ENCODE measurements around the gene SMIM38.

The SMIM38 gene

GRCh38 chr11:69186316-69187260 is 30.9 kb downstream of the SMIM38 start:
- TF ChIP-seq, protein P1, sequence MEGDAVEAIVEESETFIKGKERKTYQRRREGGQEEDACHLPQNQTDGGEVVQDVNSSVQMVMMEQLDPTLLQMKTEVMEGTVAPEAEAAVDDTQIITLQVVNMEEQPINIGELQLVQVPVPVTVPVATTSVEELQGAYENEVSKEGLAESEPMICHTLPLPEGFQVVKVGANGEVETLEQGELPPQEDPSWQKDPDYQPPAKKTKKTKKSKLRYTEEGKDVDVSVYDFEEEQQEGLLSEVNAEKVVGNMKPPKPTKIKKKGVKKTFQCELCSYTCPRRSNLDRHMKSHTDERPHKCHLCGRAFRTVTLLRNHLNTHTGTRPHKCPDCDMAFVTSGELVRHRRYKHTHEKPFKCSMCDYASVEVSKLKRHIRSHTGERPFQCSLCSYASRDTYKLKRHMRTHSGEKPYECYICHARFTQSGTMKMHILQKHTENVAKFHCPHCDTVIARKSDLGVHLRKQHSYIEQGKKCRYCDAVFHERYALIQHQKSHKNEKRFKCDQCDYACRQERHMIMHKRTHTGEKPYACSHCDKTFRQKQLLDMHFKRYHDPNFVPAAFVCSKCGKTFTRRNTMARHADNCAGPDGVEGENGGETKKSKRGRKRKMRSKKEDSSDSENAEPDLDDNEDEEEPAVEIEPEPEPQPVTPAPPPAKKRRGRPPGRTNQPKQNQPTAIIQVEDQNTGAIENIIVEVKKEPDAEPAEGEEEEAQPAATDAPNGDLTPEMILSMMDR (IDR thresholded peaks at IDR 0.05; ENCODE audit: low read length, missing control alignments), result peak; percentile 12

GRCh38 chr11:69187540-69188065 is 31.9 kb downstream of the SMIM38 start:
- no peak overlapping the region for H3K4me3 ChIP-seq (replicated peaks; ENCODE audit: low read depth, low read length)
- TF ChIP-seq, protein P1 (IDR thresholded peaks at IDR 0.05; ENCODE audit: low read length, missing control alignments), result no peak
- DNase-seq (ENCODE audit: low read depth), result no peak

More at GRCh38 chr11:69186316-69187260, 30.9 kb downstream of the SMIM38 start:
- H3K4me3 ChIP-seq (replicated peaks; ENCODE audit: low read depth, low read length), result no peak overlapping the region
- DNase-seq (ENCODE audit: low read depth), result no peak

GRCh38 chr11:69189059-69189458 is 33.3 kb downstream of the SMIM38 start:
- H3K4me3 ChIP-seq (replicated peaks; ENCODE audit: low read depth, low read length), result no peak overlapping the region
- DNase-seq (ENCODE audit: low read depth), result no peak
- TF ChIP-seq, protein P1 (IDR thresholded peaks at IDR 0.05; ENCODE audit: low read length, missing control alignments), result no peak

GRCh38 chr11:69190796-69191536 is 35.2 kb downstream of the SMIM38 start:
- no peak for DNase-seq (ENCODE audit: low read depth)
- no peak overlapping the region for H3K4me3 ChIP-seq (replicated peaks; ENCODE audit: low read depth, low read length)
- TF ChIP-seq, protein P1 (IDR thresholded peaks at IDR 0.05; ENCODE audit: low read length, missing control alignments), result no peak

GRCh38 chr11:69192301-69192721 is 36.6 kb downstream of the SMIM38 start:
- DNase-seq (ENCODE audit: low read depth), result no peak
- no peak overlapping the region for H3K4me3 ChIP-seq (replicated peaks; ENCODE audit: low read depth, low read length)
- TF ChIP-seq, protein P1 (IDR thresholded peaks at IDR 0.05; ENCODE audit: low read length, missing control alignments), result no peak

DNA sequence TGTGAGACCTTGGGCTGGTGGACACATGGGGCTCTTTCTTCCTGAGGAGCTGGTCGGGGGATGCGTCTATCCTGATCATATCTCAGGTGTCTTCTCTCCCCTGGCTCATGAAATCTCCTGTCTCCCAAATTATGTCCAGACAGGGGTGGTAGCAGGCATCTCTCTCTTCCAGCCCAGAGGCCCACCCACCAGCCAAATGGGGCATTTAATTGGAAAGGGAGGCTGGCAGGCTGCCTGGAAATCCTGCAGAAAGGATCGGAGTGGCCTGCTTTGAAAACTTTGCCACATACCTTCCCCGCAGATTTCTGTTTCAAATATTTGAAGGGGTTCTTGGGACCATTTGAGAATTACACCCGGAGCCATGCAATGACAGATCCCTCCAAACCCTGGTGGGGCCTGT is 37.4 kb downstream of the SMIM38 start:
- TF ChIP-seq, protein P1 (IDR thresholded peaks at IDR 0.05; ENCODE audit: low read length, missing control alignments), result no peak
- no peak overlapping the region for H3K4me3 ChIP-seq (replicated peaks; ENCODE audit: low read depth, low read length)
- no peak for DNase-seq (ENCODE audit: low read depth)

Data from fibroblast of pulmonary artery (primary cell).